KMS-11 (cell line): Measurements from ENCODE around the gene HHAT.

Experiments
- H2AFZ ChIP-seq: fragments of 200-600 bp; sonication (generic); 2 replicates; pipeline ENCODE4 v1.6.1; 2016; ENCODE audit warnings: antibody characterized with exemption, mixed run types, low read depth
- H3K27ac ChIP-seq: fragments of 200-600 bp; sonication (generic); 2 replicates; pipeline ENCODE4 v1.6.1; 2016; ENCODE audit warnings: mild to moderate bottlenecking, mixed run types
- H3K27me3 ChIP-seq: fragments of 200-600 bp; sonication (generic); 2 replicates; pipeline ENCODE4 v1.6.1; 2017; ENCODE audit warnings: mild to moderate bottlenecking, low read depth, mixed run types, moderate library complexity; ENCODE audit not compliant: insufficient read depth
- H3K36me3 ChIP-seq: fragments of 200-600 bp; sonication (generic); 2 replicates; pipeline ENCODE4 v1.6.1; 2017; ENCODE audit warnings: mild to moderate bottlenecking, mixed run types; ENCODE audit not compliant: insufficient read depth
- H3K4me1 ChIP-seq: fragments of 200-600 bp; sonication (generic); 2 replicates; pipeline ENCODE4 v1.6.1; 2016; ENCODE audit warnings: mild to moderate bottlenecking, low read depth, mixed run types; ENCODE audit not compliant: poor library complexity, severe bottlenecking
- H3K4me2 ChIP-seq: fragments of 200-600 bp; sonication (generic); 2 replicates; pipeline ENCODE4 v1.7.0; 2016; ENCODE audit warnings: mild to moderate bottlenecking, mixed run types
- H3K4me3 ChIP-seq: fragments of 200-600 bp; sonication (generic); IDR thresholded peaks from 2 replicates; pipeline ENCODE4 v1.6.1; 2017; ENCODE audit warnings: low read depth, low read length, mixed read lengths; ENCODE audit not compliant: insufficient read depth
- H3K79me2 ChIP-seq: fragments of 200-600 bp; sonication (generic); 2 replicates; pipeline ENCODE4 v1.6.1; 2016; ENCODE audit warnings: low read depth, mixed run types; ENCODE audit not compliant: insufficient read depth
- H3K9ac ChIP-seq: fragments of 200-600 bp; sonication (generic); 2 replicates; pipeline ENCODE4 v1.6.1; 2016; ENCODE audit warnings: mild to moderate bottlenecking, mixed run types
- H4K20me1 ChIP-seq: fragments of 200-600 bp; sonication (generic); 2 replicates; pipeline ENCODE4 v1.6.1; 2016; ENCODE audit warnings: mild to moderate bottlenecking, mixed run types; ENCODE audit not compliant: insufficient read depth
- CTCF ChIP-seq: fragments of 200-600 bp; sonication (generic); conservative IDR thresholded peaks from 2 replicates; pipeline ENCODE4 v1.6.1; 2017; ENCODE audit warnings: low read depth, mild to moderate bottlenecking, antibody characterized with exemption, low read length, moderate library complexity, mixed read lengths

HHAT gene

GRCh38 chr1:210692796-210693195, 364.1 kb downstream of the HHAT start:
- Histone ChIP-seq H2AFZ (no peak overlapping the region), H3K79me2 (no peaks in the 10 kb centered on the region), H3K4me1 (peaks cover 41% of the 10 kb centered on the region), H4K20me1 (no peaks in the 10 kb centered on the region), H3K27me3 (no peaks in the 10 kb centered on the region), H3K27ac (no peak overlapping the region), H3K36me3 (no peaks in the 10 kb centered on the region), H3K4me3 (no peak overlapping the region), H3K4me2 (no peak overlapping the region), H3K9ac (no peak overlapping the region)
- TF ChIP-seq CTCF, result no peak

- Histone ChIP-seq H3K36me3 (no peaks in the 10 kb centered on the region), H3K4me3 (no peak overlapping the region), H3K79me2 (no peaks in the 10 kb centered on the region), H4K20me1 (no peaks in the 10 kb centered on the region), H3K4me2 (no peak overlapping the region), H3K27ac (no peak overlapping the region), H3K4me1 (peaks cover 45% of the 10 kb centered on the region), H2AFZ (no peak overlapping the region), H3K27me3 (no peaks in the 10 kb centered on the region), H3K9ac (no peak overlapping the region)
- TF ChIP-seq CTCF, result no peak
These were observed 366.3 kb downstream of the HHAT start for GRCh38 chr1:210695026-210695425.

GRCh38 chr1:210696709-210697108, 368.0 kb downstream of the HHAT start:
- H2AFZ ChIP-seq, result peak overlapping the region; percentile 31; the same call in 1 of the 2 replicates
- TF ChIP-seq CTCF, result peak; percentile 59
- H3K36me3 ChIP-seq, result no peaks in the 10 kb centered on the region
- peak overlapping the region; percentile 35 for H3K4me3 ChIP-seq
- H3K79me2 ChIP-seq, result no peaks in the 10 kb centered on the region
- H3K4me2 ChIP-seq, result peak overlapping the region; percentile 97
- peak overlapping the region; percentile 69 for H3K27ac ChIP-seq
- peak overlapping the region; percentile 26; the same call in 1 of the 2 replicates for H3K9ac ChIP-seq
- H4K20me1 ChIP-seq, result no peaks in the 10 kb centered on the region
- peaks cover 50% of the 10 kb centered on the region for H3K4me1 ChIP-seq
- H3K27me3 ChIP-seq, result no peaks in the 10 kb centered on the region

GRCh38 chr1:210697185-210697584, 368.5 kb downstream of the HHAT start:
- Histone ChIP-seq H3K4me2 (peak overlapping the region; percentile 97), H3K36me3 (no peaks in the 10 kb centered on the region), H3K4me1 (peaks cover 50% of the 10 kb centered on the region), H4K20me1 (no peaks in the 10 kb centered on the region), H3K9ac (no peak overlapping the region), H3K27ac (peak overlapping the region; percentile 69), H3K4me3 (peak overlapping the region; percentile 3), H2AFZ (no peak overlapping the region), H3K27me3 (no peaks in the 10 kb centered on the region), H3K79me2 (no peaks in the 10 kb centered on the region)
- no peak; the same call in 1 of the 2 replicates for TF ChIP-seq CTCF
